Stimulated activated CD4-positive, alpha-beta T cell treated with anti-CD3 and anti-CD28 coated beads, Interleukin-2, amount 100 ng/mL, for 24 hours (primary cell): Measurements from ENCODE around the gene KIF15.
A peak's percentile ranks its signal among the peaks of the same experiment; 100 is the strongest.
"Not testable (repeated sequence)": the region's sequence is repeated elsewhere in the genome, so short reads cannot be mapped to it uniquely, and the experiment has no call there.

Source experiments
- DNase-seq, 2 donors: peaks; one replicate each; pipeline ENCODE4 v3.0.0-alpha.2; 2020

KIF15 gene

GRCh38 chr3:44831232-44831631, 69.6 kb downstream of the KIF15 start:
- DNase-seq: no peak

GRCh38 chr3:44832032-44832431, 70.4 kb downstream of the KIF15 start:
- DNase-seq: no peak

GRCh38 chr3:44832965-44833364, 71.4 kb downstream of the KIF15 start:
- DNase-seq: no peak

DNA sequence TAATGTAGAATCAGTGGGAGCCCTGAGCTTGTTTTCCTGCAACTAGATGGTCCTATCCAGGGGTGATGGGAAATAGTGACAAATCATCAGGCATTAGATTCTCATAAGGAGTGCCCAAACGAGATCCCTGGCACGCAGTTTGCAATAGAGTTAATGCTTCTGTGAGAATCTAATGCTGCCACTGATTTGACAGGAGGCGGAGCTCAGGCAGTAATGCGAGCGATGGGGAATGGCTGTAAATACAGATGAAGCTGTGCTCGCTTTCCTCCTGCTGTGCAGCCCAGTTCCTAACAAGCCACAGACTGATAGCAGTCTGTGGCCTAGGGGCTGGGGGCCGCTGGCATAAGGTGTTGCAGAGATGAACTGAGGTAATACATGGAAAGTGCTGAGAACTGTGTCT, 71.8 kb downstream of the KIF15 start:
- no peak for DNase-seq

GRCh38 chr3:44835684-44836083, 74.1 kb downstream of the KIF15 start:
- DNase-seq: no peak

DNA sequence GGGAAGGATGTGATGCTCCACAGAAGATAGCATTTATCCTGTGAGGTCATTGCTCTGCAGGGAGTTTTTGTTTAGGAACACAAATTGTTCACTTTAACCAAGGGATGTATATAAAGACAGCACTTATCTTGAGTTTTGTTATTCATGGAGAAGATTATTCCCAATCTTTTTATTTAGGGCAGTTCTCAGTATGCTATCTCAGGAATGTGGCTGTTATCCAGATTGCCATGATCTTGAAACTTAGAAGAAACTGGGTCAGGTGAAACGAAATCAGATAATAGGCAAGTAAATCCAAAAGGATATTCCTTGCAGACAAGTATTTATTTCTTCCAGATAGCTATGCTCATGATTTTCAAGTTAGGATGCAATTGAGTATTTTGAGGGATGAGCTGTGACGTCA, 80.8 kb downstream of the KIF15 start:
- no peak for DNase-seq

DNA sequence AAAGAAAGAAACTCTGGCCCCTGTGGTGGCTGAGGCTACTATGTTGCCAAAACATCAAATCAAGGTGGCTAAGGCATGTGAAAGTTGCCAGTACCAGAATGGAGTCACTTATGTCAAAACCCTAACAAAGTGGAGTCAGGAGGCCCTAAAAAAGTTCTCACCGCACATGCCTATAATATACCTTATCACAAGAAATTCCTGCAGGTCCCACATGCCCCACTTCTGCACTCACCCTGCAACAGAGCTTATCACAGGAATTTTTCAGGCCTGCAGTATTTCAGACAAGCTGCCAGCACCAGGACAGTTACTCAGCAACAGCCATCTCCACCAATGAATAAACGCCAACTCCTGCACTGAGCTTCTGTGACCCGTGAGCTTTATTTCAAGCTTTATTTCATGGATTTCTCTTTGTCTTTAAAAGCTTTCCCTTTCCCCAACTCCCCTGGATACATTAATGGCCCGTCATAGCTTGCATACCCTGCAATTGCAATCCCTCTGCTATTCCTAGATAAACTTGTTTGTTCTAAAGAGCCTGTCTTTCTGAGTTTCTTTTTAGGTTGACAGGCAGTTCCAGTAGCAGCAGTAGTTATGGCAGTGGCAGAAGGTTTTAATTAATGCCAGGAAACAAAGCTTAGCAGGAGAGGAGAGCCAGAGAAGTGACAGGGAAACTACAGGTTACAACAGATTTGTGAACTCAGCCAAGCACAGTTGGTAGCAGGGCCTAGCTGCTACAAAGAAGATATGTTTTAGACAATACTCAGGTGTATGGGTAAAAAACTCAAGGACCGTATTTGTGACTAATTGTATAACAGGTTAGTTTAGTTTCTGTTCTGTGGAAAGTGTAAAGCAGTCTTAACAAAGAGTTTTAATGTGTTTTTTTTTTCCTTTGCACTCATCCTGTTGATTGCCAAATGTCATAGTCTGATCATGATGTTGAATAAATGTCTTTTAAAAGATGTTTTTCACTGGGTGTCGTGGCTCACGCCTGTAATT, 84.2 kb downstream of the KIF15 start:
- no peak for DNase-seq

DNA sequence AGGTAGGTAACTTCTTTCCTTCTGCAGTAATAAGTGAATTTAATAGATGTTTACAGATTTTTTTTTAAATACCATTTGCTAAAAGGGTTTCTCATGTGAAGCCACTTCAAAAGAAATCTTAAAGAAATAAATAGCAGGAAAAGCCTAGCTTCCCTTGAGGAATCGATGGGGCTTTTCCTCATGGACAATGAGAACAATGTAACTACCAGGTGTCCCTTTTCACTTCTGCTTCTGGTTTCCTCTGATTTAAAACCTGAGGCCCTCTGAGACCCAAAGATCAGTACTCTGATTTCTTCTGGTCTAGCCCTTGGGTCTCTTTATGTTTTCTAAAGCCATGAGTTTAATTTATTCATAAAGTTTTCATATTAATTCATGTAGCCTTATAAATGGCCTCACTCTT, 87.0 kb downstream of the KIF15 start:
- no peak for DNase-seq

DNA sequence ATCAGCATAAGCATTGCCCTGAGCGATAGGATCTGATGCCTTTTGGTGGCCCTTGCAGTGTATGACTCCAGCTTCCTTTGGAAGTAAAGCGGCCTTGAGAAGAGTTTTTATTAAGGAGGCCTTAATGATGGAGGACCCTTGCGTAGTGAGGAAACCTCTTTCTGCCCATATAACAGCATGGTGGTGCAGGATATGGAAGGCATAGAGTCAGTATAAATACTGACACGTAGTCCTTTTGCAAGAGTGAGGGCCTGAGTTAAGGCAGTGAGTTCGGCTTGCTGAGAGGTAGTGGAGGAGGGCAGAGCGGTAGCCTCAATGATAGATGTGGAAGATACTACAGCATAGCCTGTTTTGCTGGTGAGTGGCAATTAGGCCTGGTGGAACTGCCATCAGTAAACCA, 95.1 kb downstream of the KIF15 start:
- not testable (repeated sequence) for DNase-seq

DNA sequence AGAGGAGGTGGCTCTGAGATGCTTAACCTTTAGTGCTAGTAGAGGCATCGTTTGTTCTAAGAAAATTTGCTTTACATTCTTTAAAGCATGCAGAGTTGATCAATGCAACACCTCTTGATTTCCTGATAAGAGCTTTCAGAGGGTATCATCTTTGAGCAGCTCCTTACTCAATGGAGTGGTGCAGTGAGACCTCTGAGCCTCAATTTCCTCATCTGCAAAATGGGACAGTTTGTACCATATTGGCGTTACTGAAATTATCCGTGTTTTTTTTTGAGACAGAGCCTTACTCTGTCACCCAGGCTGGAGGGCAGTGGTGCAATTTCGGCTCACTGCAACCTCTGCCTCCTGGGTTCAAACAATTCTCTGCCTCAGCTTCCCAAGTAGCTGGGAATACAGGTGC, 98.5 kb downstream of the KIF15 start:
- no peak for DNase-seq

GRCh38 chr3:44861412-44862225, 100.0 kb downstream of the KIF15 start, which contains the start of gene TMEM42:
TSS of gene TMEM42 (plus strand) at chr3:44861912. CDS start at chr3:44861925, 13 bp downstream.
- peak; percentile 87 to 89 for DNase-seq

DNA sequence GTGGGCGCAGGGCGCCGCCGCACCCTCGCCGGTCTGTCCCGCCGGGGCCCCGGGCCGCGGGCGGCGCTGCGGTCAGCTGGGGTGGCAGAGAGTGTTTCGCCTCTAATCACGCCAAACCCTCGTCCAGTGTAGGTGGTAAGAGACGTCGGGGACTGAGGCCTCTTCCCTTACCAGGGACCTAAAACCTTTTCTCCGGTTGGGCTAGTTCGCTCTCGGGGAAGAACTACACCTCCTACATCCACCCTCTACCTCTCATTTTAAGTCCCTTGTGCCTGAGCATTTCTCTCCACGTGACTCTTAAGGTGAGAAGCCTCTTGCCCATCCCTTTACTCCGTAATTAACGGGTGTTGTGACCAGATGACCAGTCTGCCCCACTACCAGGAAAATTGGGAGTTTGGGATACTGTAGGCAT, 100.6 kb downstream of the KIF15 start:
- DNase-seq: no peak

DNA sequence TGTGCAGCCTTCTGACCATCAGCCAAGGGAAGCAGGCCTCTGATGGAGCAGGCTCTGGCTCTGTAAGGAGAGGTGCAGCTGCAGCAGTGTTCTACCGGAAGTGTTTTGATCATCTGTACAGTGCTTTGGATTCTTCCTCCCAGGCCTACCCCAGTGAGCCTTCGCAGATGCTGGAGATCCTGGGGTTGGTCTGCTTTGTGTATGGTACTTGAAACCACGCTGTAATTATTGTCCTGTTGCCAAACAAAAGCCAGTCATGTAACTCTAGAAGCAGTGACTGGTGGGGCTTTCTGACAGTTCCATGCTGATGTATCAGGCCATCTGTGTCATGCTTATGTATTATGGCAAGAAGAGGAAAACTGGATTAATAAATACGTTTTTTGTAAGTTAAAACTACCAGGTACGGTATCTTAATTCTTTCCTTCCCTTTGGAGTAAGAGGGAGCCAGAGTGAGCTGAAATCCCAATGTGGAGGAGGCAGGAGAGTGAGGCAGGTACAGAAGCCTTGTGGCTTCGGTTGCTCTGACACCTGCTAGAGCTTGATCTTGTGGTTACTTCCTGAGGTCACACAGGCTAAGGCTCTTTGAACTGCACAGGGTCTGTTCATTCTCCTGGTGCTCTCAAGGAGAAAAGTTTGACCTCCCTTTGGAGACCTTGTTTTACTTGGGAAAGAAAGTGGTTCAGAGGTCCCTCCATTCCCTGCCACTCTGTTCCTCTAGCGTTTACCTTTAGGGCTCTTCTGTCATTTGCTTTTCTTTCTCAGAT, 103.9 kb downstream of the KIF15 start:
- no peak for DNase-seq

- no peak for DNase-seq
These were observed 106.0 kb downstream of the KIF15 start for GRCh38 chr3:44867421-44868111.

DNA sequence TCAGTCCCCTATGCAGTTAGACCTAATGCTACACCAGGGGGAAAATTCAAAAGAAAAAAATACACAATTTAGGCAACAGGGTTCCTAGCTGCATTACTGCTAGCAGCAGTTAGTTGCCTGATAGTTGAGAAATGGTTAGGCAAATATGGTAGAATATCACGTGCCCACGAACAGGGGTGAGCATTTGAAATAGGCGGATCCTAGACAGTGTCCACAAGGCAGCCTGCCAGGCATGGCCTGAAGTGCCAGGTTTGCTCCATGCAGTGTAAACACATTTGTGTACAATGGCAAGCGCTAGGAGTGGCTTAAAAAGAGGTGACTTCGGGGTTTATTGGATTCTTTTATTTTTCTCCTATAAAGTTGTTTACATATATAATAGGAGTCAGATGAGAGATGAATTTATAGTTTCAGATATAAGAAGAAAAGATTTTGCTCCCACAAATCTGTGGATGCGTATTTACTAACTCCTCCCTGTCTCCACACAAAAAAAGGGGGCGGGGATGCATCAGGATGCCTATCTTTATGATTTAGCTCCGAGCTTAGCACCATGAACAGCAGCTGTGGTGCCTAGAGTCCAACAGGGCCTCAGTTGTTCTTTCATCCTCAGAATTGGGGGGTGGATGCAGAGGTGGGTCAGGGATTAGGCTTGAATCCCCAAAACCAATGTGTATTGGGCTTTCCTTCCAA, 108.9 kb downstream of the KIF15 start:
- DNase-seq: no peak

GRCh38 chr3:44874308-44874707, 112.7 kb downstream of the KIF15 start, which contains the start of gene TGM4:
TSS of gene TGM4 (plus strand) at chr3:44874608. CDS start at chr3:44874679, 71 bp downstream.
- DNase-seq: no peak

DNA sequence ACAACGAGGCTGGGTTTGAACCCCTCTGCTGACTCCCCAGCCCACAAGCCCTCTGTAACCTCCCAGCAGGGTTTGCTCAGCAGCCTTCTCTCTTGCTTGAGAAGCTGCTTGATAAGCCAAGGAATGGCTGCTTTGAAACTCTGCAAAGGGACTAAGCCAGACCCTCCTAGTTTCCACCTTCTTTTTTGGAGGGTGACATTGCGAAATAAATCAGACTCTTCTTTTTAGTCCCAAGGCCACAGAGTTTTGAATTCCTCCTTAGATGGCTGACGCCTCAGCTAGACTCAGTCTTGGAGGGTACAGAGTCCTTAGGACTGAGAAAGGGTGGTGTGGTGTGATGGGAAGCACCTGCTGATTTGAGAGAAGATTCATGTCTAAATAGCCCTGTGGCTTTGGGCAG, 114.0 kb downstream of the KIF15 start:
- DNase-seq: no peak

- no peak for DNase-seq
These were observed 115.7 kb downstream of the KIF15 start for GRCh38 chr3:44877333-44877732.

- no peak for DNase-seq
These were observed 118.7 kb downstream of the KIF15 start for GRCh38 chr3:44880284-44880683.

- DNase-seq: no peak
These were observed 121.8 kb downstream of the KIF15 start for GRCh38 chr3:44883213-44883955.

GRCh38 chr3:44883999-44884431, 122.4 kb downstream of the KIF15 start:
- no peak for DNase-seq
